Subcutaneous adipose tissue (tissue), 4 donors: ENCODE results near the gene TSGA10IP. TPM values are rescaled to one million over a fixed set of nuclear protein-coding genes. Genes with fewer than 3 reads are reported as not detected.

Source experiments
- total RNA-seq, 4 donors: library from RNA; depleted of rRNA; stranded (reverse); fragments of >200 nt; gene quantifications; one replicate each; pipeline ENCODE4 v1.1.0, GENCODE V29; 2016
- TF ChIP-seq, protein P1 (sequence below): fragments of 450-650 bp; IDR thresholded peaks from one replicate; pipeline ENCODE4 v1.5.1; 2016; ENCODE audit warnings: low read depth, mild to moderate bottlenecking, control low read depth, antibody characterized with exemption, moderate library complexity

Gene TSGA10IP
- total RNA-seq, 4 donors from 2014 or later, result not detected

DNA sequence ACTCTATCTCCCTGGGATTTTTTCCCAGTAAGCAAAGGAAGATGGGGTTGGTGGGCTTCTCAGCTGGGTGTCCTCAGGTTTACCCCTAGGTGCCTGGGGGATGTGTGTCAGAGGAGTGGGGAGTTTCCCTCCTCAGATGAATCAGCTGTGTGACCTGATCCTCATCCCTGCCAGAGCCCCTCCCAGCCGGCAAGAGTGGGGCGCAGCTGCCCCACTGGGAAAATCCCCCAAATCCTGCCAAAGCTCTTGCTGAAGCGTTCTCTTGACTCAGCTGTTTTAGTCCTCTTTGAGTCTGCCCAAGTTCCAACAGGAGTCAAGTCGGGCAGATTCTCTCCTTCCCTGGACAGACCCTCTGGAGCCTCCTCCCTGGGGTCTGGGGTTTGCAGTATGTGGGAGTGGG is 32.4 kb upstream of the TSGA10IP start:
- TF ChIP-seq, protein P1, sequence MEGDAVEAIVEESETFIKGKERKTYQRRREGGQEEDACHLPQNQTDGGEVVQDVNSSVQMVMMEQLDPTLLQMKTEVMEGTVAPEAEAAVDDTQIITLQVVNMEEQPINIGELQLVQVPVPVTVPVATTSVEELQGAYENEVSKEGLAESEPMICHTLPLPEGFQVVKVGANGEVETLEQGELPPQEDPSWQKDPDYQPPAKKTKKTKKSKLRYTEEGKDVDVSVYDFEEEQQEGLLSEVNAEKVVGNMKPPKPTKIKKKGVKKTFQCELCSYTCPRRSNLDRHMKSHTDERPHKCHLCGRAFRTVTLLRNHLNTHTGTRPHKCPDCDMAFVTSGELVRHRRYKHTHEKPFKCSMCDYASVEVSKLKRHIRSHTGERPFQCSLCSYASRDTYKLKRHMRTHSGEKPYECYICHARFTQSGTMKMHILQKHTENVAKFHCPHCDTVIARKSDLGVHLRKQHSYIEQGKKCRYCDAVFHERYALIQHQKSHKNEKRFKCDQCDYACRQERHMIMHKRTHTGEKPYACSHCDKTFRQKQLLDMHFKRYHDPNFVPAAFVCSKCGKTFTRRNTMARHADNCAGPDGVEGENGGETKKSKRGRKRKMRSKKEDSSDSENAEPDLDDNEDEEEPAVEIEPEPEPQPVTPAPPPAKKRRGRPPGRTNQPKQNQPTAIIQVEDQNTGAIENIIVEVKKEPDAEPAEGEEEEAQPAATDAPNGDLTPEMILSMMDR, result no peak

DNA sequence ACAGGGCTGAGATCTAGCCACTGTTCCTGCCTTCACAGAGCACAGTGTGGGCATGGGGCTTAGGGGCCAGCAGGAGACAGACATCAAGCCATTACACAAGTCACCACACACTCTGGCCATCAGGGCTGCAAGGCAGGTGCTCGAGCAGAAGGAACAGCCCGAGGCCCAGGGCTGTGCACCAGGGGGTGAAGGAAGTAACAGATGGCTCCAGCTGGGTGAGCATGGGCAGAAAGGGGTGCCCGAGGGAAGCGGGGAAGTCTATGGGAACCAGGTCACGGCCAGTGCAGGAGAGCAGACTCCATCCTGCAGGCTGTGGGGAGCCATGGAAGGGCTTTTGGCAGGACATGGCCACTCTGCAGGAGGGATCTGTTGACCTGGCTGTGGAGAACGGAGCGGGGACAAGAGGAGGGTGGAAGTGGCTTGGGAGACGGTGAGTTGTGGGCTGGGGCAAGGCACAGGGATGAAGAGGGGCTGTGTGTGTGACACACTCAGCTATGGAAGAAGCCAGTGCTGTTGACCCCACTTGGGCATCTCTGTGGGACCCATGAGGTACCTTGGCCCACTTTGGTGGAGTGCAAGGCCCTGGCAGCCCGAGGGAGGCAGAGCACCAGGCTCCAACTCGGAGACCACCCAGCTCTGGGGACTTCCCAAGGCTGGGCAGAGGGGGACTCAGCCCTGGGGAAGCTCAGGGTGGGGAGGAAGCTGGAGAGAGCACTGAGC is 30.0 kb upstream of the TSGA10IP start:
- TF ChIP-seq, protein P1, result no peak

DNA sequence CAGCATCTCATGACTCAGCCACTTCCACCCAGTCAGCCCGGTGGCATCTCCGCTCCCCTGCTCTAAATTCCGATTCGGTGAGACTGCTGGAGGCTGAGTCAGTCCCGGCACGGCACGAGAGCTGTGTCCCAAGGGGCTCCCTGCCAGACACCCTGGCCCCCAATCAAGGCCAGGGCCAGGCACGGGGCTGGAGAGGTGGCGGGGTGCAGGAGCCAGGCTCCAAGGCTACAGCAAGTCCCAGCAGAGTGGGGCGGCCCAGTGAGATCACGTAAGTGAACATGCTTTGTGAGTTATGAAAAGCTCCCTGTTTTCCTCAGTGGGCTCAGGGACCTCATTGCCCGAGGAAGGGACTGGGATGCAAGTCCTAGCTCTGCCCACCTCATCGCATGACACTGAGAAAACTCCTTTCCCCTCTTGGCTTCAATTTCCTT is 29.4 kb upstream of the TSGA10IP start:
- TF ChIP-seq, protein P1, result no peak

DNA sequence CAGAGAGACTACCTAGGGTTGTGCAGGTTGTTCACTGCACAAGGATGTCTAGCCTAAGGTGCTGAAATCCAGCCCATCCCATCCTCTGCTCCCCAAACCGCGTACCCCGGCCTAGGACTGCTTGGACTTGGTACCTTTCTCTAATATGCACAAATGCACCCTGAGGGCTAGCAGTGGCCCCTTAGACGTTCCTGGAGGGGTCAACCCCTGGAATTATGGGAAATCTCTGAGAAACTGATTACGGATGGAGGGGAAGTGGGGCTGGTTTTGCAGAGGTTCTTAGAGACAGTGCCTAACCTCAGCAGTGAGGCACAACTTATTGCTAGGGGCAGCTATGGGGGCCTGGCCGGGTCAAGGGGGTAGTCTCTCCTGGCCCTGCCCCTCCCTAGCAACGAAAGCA is 28.9 kb upstream of the TSGA10IP start:
- TF ChIP-seq, protein P1, result no peak

DNA sequence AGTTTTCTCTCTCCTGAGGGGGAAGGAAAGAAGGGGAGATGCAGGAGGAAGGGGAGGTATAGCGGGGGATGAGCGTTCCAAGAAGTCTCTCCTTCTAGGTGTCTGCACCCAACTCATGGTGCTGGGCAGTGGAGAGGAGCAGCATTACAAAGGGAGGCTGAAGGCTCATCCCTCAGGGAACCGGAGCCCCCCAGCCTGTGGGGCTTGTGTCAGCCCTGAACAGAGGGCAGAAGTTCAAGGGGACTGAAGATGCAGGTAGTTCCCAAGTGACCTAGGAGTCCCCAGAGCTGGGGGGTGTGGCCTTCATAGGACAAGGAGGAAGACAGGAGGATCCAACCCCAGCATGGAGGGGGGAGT is 28.2 kb upstream of the TSGA10IP start:
- TF ChIP-seq, protein P1, result no peak

DNA sequence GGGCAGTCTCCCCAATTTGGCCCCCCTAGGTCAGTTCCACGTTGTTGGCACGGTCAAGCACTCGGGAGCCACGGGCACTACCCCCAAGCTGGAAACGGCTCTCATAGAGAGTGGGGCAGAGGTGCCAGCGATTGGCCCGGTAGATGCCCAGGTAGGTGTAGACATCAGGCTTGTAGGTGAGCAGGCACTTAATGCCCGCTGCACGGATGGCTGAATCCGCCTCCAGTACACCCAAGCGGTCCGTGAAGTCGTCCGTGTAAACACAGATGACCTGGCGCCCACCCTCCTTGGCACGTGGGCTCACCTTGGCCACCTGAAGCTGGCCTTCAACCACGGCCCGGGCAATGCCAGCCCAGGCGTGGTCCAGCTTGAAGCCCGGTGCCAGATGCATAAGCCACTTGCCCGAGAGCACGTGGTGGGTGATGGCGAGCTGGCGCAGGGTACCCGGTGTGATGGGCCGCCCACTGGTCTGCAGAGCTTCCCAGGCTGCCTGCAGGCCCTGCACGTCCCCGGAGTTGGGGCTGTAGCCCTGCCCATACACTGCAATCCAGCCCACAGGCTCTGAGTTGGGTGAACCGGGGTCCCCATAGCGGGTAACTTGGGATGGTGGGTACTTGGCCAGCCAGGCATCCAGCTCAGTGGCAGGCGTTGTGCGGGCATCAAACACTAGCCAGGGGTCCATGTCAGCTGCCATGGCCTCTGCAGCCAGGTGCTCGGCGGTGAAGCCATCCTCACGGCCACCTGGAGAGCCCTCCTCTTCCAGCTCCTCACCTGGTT is 27.7 kb upstream of the TSGA10IP start:
- TF ChIP-seq, protein P1, result no peak

DNA sequence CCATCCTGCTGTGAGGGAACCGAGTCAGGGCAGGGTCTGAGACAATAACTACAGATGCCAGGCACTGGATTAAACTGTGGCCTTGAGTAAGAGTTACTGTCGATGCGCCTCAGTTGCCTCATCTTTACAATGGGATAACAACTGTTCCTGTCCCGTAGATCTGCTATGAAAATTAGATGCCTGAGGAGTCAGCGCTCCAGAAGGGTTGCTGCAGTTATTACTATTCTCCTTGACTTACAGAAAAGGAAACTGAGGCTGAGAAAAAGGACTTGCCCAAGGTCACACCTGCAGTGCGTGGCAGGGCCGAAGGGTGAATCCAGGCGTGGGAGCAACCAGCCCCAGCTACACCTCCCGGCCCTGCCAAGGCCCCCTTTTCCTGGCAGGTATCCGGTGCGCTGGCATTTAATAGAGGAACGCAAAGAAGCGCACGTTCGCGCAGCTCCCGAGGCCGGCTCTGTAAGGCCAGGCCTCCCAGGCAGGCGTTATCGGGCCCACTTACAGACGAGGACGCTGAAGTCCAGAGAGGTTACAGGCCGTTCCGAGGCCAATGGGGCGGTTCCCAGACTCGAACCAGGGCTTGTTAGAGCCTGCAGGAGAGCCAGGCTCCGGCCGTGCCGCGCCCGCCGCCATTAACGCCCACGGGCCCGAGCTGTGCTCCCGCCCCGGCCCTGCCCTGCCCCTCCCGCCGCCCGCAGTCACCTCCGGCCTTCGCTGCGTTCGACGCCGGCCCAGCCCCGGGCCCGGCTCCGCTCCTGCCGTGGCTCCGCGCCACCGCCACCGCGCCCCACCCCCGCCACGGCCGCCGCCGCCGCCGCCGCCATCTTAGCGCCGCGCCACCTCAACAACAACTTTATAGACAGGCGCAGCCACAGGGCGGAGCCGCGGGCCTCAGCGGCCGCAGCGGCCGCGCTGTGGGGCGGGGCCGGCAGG is 26.8 kb upstream of the TSGA10IP start, which contains the start of gene C11orf68:
C11orf68 (minus strand) TSS at position 852 of the 930 bp plus-strand sequence; CDS start at position 821, 31 bp downstream.
- TF ChIP-seq, protein P1, result no peak
